Activated effector memory CD4-positive, alpha-beta T cell treated with Interleukin-2 at 50 U/mL for 16 hours (primary cell): ENCODE results near the gene THSD4.

ENCODE experiments used
- DNase-seq: peaks from one replicate; pipeline ENCODE4 v3.0.0-alpha.2; 2020

The THSD4 gene

DNA sequence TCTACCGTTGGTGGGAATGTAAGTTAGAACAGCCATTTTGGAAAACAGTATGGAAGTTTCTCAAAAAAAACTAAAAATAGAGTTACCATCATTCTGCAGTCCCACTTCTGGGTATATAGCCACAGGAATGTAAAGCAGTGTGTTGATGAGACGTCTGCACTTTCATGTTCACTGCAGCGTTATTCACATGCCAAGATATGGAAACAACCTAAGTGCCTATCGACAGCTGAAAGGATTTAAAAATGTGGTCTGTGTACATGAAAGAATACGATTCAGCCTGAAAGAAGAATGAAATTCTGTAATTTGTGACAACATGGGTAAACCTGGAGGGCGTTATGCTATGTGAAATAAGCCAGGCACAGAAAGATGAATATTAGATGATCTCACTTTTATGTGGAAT lies 157.7 kb downstream of the THSD4 start:
- DNase-seq, result no peak

DNA sequence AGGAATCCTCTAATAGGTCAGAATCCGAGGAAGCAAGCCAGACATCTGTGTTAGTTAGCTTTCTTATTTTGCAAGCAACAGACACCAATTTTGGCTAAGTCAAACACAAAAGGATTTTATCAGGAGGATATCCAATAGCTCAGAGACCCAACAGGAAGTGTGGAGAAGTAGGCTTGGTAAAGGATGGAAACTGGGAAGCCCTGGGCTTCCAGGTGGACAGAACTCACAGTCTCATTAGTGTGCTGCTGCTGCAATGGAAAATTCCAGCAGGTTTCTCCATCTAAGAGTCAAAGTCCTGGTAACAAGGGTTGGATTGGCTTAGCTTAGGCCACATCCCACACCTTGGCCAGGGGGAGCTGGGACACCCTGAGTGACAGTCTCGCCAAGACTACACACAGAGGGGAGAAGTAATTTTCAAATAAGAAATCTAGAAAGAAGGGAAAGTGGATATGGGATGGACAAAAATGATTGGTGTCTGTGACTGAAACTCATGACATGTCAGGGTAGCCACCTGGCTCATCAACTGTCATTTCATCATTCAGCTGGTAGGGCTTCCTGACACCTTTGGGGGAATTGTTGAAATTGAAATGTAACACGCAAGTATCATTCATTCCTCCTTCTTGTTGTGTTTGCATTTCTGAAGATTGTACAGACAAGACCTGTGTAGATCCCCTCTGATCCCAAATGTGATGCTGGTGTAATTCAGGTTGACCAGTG lies 158.6 kb downstream of the THSD4 start:
- no peak for DNase-seq

DNA sequence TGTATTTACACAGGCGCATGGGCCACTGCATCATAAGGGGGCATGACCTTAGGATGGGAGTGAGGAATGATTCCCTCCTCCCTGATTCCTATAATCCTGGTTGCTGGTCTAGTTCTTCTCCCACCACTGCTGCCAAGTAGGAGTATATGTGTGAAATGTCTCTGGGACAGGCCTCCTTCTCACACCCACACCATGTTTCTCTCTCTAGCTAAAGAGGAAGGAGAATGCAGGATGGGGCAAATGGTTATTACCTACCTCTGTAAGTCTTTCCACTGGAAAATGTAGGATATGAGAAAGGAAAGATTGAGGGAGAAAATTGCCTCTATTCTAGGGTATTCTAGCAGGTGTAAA lies 159.2 kb downstream of the THSD4 start:
- DNase-seq, result no peak

DNA sequence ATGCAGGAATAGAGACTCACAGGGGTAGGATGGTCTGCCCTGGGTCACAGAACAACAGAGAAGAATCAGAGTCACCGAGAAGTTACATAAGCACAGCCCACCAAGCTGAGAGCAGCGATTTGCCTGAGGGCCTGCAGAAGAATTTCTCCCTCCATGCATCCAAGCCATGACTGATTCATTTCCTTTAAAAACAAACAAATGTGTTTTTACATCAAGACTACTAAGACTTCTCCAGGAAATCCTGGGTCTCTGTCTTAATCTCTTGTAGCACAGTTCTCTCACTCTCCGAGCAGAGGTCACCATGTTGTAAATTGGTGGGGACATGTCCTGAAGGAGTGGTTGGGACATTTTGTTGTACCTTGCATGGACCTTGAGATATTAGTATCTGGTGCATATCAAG lies 159.8 kb downstream of the THSD4 start:
- DNase-seq, result no peak

DNA sequence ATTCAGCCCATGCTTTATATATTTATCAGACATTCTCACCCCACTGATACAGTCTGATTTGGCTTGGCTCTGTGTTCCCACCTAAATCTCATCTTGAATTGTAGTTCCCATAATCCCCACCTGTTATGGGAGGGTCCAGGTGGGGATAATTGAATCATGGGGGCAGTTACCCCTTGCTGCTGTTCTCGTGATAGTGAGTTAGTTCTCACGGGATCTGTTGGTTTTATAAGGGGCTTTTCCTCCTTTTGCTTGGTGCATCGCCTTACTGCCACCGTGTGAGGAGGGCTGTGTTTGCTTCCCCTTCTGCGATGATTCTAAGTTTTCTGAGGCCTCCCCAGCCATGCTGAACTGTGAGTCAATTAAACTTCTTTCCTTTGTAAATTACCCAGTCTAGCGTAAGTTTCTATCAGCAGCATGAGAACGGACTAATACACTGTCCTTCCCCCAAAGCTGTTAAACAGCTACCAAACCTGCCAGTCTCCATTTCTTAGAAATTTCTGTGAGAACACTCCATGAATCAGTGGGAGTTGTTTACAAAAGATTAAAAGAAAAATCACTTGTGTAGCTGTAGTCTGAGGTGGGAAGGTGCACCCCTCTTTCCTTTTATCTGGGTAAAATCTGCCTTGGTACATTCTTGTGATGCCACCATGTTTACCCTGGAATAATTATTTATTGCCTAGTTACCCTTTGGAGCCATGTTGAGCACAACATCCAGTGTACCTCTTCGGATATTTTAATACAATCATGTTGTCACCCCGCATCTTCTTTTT lies 160.5 kb downstream of the THSD4 start:
- no peak for DNase-seq

DNA sequence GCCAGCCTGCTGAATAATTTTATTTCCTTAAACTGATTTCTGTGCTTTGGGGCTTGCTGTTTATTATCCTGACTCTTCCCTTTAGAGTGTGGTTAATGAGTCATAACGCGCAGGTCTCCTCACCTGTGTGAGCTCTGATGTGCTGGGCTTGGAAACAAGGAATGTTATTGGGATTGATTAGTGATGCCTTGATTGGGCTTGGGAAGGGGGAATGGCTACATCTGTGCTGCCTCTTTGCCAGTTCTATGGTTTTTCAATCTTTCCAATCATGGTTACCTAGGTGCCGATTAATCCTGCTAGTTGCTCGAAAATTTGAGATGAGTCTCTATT lies 161.0 kb downstream of the THSD4 start:
- no peak for DNase-seq

DNA sequence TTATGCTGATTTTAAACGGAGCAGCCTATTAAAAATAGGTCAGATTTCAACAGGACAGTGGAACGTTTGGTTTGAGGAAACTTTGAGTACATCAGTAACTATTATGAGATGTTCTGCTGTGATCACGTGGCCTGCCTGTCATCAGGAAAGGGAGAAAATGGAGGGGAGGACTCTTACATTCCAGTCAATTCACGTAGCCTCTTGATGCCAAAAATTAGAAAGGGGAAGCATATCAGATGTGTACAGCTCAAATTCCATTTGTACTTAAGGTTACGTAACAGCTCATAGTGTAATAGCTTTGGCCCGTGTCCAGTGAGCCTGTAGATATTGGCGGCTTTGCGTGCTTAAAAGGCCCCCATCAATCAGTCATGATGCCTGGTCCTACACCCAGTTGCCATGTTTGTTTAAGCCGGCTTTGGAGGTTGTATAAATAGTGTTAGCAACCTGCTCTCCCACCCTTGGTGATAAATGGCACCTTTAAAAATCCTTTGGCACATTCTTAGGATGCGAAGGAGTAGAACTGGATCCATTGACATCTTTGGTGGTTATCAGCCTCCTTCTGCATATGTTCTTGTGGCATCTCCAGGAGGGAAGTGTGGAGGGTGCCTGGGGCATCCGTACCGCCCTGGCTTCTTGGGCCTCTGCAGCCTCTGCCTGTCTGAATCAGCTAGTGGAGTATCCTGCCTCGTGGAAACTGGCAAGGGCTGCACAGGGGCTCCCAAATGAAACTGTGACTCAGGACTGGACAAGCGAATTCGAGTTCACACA lies 163.9 kb downstream of the THSD4 start:
- no peak for DNase-seq

DNA sequence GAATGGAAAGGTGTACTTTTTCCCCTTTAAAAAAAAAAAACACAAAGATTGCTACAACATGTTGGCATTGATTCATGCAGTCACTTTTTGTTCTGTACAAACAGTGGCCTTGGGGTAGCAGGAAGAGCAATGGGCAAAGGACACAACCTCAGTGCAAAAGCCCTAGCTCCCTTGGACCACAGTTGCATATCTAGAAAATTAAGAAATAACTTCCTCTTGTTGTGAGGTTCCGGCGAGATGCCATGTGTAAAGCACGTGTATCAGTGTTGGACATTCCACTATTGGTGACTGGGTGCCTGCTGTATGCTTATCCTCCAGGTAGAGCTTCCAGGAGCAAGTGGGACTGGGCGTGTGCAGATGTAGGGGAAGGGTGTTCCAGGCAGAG lies 164.5 kb downstream of the THSD4 start:
- no peak for DNase-seq

DNA sequence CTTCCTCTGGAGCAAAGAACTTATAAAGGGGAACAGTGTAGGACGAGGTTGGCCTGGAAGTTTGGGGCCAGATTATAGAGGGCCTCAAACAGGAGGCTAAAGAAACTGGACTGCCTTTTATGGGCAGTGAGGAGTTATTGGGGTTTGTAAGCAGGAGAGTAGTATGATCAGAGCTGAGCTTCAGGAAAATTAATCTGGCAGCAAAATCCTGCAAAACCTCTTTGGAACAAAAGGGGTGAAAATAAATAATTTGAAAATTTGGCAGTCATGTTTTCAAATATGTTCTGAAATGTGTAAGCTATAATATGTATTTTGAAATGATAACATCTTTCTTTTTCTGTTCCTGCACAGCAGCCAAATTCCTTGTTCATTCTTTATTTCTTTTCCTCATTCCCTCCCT lies 164.9 kb downstream of the THSD4 start:
- no peak for DNase-seq

DNA sequence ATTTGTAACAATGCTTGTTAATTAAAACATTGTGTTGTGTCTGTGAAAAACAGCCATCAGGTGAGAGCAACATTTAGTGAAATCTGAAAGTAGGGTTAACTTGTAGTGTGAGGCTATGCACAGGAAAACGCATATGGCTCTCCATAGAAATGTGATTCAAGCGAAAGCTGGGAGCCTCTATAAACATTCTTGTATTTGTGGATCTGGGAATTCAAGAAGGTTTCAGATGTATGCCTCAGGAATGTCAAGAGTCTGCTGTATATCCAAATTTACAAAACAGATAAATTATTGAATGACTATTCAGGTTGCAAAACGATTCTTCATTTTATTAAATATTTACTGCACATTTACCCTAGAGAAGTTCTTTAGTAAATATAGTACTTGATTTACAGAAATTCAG lies 166.0 kb downstream of the THSD4 start:
- no peak for DNase-seq

DNA sequence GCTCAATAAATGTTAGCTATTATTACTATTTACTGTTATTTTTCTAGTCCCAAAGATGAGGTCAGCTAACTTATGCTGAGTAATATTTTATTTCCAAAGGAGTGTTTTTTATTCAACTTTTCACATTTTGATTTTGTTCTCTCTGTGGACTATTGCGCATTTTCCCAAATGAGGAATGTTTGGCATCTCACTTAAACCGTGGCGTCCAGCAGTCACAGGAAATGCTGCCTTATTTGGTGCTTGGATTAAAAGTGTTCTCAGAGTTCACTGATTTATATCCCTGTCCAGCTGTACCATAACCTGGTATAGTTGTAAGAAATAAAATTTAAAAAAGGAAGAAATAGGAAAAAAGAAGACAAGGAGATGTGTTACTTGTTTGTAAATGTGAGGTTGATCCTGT lies 166.8 kb downstream of the THSD4 start:
- DNase-seq, result no peak

DNA sequence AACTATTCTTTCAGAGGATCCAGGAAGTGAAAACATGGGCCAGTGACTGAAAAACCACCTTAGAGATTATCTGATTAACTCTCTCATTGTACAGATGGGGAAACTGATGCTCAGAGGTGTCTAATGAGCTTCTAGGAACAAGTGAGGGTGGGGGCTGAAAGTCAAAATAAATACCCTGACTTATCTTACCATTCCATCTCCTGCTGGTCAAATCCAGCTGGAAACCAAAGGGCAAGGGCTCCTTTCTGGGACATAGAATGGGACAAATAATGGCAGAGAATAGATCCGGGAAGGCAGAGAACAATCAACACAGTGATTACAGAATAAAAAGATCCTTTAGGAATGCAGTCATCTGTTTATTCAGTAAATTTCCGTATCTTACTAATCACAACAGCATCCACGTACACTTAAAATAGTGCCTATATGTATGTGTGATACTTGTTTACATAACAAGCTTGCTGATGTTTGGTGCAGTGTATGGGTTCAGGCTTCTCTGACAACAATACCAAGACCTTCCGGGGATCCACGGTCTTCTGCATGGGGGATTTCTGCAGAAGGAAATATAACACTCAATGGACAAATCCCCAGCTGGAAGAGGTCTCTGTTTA lies 173.2 kb downstream of the THSD4 start:
- DNase-seq, result no peak

DNA sequence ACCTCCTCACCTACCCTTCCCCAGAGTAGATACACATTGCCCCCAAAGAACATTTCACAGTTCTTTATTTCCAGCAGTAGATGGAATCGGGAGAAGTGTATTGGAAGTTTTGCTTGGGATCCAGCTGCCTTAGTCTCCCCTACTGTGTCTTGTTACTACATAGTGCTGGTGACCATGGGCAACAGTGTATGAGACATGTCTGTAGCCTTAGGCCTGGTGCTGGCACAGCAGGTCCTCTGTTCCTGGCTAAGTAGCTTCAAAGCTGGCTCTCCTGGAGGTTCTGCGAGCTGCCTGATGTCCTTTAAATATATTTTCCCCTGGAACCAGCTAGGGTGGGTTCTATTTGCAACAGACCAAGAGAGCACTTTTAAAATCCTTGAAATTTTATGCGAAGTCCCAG lies 174.7 kb downstream of the THSD4 start:
- no peak for DNase-seq

DNA sequence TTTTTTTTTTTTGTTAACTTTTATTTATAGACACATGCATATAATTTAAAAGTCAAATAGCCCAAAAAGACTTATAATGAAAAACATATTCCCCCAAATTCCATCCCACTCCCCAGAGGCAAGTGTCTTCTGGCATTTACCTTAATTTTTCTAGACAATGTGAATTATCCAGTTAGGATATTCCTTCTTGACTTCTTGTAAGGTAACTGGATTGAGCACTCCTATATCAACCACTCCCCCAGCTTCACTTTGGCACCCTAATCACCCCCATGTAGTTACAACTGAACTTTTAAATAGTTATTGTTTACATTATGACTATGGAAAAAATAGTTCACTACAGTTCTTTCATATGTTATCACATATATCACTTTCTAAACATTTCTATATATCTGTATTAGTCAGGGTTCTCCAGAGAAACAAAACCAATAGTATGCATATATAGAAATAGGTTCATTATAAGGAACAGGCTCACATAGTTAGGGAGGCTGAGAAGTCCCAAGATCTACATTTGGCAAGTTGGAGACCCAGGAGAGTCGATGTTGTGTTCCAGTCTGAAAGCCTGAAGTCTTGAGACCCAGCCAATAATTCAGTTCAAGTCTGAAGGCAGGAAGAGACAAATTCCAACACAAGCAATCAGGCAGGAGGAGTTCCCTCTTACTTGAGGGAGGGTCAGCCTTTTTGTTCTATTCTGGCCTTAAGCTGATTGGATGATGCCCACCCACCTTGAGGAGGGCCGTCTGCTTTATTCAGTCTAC lies 175.8 kb downstream of the THSD4 start:
- DNase-seq, result no peak

DNA sequence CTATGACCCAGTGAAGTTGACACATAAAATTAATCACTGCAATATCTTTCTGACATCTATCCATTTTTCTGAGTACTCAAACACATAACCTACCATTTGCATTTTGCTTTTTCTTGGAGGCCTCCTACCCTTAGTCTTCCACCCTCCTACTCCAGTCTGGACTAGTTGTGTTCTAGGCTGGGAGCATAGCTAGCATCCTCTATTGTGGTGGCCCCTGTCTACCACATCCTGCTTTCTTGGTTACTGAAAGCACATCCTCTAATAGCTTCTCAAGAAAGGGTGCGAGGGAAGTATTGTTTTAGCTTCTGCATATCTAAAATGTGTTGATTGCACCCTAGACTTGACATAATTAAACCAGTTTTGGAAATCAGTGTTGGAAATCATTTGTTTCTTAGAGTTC lies 176.5 kb downstream of the THSD4 start:
- no peak for DNase-seq

DNA sequence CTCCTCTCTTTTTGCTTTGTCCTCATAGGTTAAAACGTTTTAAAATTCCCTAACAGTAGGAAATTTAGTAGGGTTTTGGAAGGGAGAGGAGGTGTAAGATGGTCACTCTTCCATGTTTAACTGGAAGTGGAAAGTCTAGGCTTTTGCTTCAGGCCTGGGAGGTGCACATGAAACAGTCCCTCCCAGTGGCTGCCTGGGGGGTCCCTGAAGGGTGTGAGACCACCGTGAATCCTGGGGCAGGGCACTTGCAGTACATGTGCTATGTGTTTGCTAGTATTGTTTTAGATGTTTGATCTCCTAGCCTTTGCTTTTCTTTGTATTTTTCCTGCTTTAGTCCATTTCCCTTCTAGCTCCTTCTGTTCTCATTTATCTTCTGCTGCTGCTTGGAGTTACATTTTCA lies 178.5 kb downstream of the THSD4 start:
- no peak for DNase-seq

DNA sequence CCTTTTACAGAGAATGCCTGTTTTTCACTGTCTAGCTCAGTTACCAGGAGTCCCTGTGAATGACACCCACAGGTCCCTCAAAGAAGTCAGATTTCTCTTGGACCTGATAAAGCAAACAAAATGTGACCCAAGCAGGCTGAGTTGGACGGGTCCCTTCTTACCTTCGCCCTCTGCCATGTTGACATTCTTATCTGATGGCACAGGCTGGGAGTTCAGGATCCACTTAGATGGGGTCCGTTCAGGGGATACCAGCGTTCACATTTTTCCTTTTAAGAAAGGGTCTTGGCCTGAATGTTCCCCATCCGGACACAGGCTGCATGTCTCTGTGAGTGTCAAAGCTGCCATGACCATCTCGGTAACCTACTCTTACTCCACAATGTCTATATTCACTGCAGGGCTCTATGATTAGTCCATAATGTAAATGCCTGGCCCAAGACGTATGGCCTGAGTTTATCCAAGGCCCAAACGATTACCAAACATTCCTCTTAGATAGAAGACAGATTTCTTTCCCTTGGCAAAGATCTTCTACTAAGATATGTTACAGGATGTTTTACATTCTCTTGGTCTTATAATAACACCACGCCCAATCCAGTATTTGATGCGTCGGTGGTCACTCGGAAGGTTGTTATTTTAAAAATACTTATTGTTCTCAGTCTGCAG lies 179.1 kb downstream of the THSD4 start:
- no peak for DNase-seq

DNA sequence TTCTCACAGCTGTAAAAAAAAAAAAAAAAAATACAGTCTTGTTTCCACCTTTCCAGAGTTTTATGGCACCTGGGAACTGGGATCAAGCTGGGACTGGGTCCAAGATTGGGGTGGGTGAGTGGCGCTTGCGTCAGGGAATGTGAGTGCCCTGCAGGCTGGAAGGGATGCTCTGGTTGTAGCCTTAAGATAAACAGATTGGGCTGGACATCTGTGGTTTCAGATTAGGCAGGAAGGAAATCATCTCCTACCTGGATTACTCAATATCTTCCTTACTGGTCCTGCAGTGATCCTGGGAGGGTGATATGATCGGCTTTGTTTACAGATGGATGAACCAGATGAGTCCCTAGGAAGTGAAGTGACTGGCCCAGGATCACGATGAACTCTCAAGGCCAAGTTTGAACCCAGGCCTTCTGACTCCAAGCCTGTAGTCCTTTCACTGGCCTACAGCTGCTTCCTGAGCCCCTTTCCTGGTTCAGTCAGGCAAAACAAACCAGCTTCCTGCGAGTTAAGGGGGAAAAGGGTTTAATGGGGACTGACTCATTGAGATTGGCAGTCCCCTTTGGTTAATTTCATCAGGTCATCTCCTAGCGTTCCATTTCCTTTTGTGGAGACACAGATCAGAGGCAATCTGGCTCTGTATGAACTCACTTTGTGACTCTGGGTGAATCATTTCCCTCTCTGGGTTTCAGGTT lies 179.8 kb downstream of the THSD4 start:
- no peak for DNase-seq

DNA sequence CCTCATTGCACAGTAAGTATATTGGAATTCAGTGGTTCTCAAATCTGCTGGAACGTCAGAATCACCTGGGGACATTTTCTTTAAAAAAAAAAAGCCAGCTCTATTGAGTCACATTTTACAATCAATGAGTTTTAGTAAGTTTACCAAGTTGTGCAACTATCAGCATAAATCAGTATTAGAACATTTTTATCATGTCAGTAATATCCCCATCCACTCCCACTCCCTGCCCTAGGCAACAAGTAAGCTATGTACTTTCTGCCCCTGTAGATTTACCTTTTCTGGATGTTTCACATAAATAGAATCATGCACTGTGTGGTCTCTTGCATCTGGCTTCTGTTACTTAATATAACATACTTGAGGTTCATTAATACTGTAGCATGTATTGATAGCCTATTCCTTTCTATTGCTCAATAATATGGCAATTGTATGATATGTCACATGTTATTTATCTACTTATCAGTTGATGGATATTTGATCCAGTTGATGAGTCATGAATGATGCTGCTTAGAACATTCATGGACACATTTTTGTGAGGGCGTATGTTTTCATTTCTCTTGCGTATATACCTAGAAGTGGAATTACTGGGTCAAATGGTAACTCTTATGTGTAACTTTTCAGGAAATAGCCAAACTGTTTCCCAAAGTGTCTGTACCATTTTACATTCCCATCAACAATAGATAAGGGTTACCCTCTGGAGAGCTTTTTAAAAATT lies 180.5 kb downstream of the THSD4 start:
- no peak for DNase-seq

DNA sequence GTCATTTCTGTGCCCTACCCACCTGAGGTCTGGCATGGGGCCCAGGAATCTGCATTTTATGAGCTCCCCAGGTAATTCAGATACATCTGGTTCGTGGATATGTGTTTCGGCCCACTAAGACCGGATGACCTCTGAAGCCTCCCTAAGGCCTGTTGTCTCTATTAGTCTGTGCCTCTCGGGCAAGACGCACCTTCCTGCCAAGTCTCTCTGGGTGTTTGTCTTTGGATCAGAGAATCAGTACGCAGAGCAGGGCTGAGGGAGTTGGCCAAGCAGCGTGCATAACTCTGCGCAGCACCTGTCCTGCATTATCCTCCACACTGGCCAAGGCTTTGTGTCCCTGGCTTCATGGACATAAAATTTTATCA lies 181.0 kb downstream of the THSD4 start:
- DNase-seq, result no peak

DNA sequence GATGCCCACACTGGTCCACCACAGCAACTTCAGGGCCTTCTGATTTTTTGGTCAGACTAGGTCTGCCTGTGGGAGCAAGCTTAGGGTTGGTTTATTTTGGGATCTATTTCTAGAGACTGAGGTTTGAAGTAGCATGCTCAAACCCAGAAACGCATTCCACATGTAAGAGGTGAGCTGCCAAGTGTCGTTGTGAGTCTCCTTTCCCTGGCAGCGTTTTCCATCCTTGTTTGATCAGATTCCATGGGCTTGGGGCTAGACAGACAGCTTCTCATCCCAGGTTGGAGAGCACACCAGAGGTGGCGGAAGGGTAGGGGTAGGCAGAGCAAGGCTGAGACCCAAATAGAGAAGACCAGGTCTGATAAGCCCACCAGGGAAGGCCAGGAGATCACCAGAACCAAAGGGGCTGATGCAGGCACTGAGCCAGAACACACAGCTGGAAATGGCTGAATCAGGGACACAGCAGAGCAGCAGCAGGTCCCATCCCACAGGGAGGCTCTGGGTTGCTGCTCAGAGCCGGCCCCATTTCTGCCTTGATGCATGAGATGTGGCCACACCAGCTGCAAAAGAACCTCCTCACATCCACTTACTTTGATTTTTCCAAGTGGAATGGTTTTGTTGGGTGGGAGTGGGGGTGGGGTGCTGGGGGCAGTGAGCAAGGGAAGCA lies 186.8 kb downstream of the THSD4 start:
- DNase-seq, result no peak
